Dedifferentiated amniotic fluid mesenchymal stem cell (primary cell): ENCODE data around the gene SCLY.

Experiments used
- DNase-seq: peaks from one replicate; pipeline ENCODE4 v3.0.0-alpha.2; 2016; ENCODE audit errors: extremely low spot score

The SCLY gene

DNA sequence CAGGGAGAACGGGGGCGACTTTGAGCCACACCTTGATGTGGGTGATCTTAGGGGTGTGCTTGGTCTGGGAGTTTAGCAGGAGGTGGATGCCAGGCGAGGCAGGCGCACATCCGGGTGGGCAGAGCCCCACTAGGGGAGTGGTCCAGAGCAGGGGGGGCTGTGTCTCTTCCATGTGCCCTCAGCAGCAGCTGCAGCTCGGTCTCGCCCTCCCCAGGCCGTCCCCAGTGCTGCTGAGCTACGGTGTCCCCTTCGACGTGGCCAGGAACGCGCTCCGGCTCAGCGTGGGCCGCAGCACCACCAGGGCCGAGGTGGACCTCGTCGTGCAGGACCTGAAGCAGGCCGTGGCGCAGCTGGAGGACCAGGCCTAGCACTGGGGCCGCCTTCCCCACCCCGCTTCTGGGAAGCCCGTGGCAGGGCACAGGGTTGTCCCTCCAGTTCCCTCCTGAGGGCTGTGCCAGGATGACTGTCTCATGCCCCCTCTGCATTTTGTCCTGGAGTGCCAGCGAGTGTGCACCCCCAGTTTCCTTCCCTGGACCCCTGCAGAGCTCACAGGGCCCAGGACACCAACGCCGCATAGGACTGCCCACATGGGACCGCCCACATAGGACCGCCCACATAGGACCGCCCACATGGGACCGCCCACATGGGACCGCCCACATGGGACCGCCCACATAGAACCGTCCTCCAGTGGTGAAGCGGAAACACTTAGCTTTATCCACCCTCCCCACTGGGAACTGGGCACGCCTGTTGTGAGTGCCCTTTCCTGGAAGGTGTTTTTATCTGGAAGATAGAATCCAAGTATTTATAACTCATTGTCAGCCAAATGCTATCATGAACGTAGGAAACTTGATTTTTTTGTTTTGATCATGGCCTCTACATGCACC is 37.4 kb downstream of the SCLY start:
- no peak for DNase-seq

DNA sequence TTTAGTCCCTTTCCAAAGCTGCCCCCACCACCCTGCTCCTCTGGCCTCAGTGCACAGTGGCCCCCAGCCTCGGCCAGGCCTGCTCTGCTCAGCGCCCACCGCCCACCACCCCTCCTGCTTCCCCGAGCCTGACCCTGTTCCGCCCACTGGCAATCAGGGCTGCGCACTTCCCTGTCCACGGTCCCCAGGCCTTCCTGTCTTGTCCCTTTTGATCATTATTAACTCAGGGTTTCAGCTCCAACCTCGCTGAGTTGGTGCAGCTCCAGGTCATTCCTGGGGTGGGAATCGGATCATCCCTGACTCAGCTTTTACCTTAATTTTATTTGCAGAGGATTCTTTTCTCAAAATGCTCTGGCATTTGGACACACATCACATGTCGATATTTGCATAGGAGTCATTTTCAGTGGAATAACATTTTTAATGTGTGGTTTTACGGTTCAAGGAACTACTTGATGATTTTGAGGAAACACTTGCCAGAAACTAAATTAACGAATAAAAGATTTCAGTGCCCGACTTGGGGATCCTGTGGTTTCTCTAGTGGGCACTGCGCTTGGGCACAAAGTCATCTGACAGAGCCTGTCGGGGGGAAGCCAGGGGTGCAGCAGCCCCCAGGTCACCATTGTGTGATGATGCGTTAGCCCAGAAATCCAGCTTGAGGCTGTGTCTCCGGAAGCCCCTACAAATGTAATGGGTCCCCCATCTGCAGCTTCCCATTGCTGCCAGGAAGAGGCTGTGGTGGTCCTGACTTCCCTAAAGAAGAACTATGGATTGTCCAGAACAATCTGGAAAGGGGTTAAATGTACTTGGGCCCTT is 38.3 kb downstream of the SCLY start:
- no peak for DNase-seq

- DNase-seq: no peak
These were observed 38.9 kb downstream of the SCLY start for GRCh38 chr2:238099714-238100048.

DNA sequence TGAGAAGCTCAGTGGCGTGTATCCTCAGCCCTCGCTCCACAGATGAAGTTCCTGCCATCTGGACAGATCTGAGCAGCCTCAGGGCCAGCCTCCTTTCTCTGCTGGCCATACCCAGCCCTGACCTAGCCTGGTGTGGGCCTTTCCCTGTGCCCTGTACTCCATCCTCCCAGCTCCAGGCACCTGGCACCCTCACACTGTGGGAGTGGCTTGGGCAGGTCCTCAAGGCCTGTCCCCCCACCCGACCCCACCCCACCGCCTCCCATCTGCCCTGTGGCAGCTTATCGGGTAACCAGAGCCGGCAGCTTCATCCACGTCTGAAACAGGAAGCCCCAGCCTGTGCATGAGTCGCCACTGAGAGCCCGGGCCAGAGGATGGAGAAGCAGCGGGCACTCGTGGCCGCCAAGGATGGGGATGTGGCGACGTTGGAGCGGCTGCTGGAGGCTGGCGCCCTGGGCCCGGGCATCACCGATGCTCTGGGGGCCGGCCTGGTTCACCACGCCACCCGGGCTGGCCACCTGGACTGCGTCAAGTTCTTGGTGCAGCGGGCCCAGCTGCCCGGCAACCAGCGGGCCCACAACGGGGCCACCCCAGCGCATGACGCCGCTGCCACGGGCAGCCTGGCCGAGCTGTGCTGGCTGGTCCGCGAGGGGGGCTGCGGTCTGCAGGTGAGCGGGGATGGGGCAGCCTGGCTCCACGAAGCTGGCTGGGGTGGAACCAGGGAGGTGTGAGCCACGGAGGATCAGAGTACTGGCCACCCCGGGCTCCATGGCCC is 39.4 kb downstream of the SCLY start, which contains the start of gene ESPNL:
ESPNL (plus strand) TSS at position 292 of the 772 bp plus-strand sequence; CDS start at position 372, 80 bp downstream.
- no peak for DNase-seq

- no peak for DNase-seq
These were observed 40.3 kb downstream of the SCLY start for GRCh38 chr2:238100821-238101771.

DNA sequence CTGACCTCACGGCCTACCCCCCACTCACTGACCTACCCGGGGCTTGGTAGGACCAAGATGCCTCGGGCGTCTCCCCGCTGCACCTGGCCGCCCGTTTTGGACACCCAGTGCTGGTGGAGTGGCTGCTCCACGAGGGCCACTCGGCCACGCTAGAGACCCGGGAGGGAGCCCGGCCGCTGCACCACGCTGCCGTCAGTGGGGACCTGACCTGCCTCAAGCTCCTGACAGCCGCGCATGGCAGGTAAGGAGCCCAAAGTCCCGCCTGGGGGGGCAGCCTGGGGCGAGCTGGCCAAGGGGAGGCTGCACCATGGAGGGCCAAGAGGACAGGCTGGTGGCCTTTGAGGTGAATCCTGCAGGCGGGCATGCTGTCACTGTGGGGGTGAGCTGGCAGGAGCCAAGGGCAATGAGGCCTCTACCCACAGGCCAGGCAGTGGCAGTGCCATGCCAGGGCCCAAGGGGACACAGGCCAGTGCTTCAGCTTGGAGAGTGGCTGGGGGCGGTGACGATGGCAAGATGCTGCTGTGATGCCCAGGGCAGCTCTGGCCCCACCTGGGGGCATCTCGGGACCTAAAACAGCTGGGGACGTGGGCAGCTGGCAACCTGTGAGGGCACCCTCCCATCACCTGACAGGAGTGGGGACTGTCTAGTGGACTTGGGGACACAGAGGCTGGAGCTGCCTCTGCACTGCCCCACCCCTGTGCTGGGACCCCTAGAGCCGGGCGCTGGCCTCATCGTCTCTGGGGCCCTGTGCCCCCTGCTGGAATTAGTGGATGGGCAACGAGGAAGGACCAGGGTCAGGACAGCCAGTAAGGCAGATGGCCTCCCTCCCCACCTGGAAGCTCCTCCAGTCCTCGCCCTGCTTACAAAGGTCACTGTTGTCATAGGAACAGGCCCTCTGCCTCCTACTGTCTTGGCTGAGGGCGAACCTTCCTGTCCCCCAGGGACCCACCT is 41.4 kb downstream of the SCLY start:
- DNase-seq: no peak

DNA sequence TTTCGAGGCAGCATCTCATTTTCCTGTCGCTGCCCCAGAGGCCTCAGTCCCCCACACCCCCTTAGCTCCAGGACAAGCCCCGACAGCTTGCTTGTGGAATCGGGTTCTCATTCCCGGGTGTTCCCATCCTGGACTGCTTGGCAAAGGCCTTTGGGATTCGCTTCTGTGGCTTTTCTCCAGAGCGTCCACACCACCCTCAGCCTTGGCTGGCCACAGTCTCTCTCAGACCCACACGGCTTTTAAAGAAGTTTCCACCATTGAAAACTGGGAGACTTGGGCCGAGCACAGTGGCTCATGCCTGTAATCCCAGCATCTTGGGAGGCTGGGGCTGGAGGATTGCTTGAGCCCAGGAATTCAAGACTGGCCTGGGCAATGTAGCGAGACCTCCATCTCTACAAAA is 42.1 kb downstream of the SCLY start:
- no peak for DNase-seq

DNA sequence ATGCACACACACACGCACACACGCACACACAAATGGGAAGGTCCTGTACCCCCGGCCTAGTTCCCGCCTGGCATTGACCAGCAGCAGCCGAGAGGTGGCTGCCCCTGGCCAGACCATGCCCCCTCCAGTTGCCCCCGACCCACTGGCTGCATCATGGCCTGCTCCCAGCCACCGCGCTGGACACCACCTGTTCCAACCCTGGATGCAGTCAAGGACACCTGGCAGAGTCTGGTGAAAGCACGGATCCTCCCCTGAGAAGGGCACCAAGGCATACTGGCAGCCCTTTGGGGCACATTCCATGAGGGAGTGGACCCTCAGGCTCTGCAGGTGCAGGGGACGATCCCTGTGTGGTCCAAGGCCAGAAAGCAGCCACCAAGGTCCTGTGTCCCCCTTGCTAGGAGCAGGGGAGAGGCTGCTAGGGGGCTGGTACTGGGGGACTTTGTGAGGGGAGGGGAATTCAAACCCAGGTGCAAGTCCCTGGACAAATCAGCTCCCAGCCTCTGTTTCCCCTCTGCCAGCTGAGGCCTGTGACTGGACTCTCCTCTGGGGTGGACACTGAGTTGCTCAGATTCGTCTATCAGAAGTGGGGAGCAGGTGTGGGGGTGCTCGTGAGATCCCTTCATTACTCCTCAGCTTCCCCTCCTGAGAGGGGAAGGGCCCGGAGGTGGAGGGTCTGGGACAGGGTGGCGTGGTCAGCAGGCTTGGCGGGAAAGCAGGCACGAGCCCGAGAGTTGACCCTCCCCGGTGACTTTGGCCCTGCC is 42.8 kb downstream of the SCLY start:
- no peak for DNase-seq

- DNase-seq: no peak
These were observed 43.5 kb downstream of the SCLY start for GRCh38 chr2:238104226-238104690.

- DNase-seq: no peak
These were observed 44.0 kb downstream of the SCLY start for GRCh38 chr2:238104691-238105371.

GRCh38 chr2:238105506-238106338 is 44.9 kb downstream of the SCLY start:
- no peak for DNase-seq

GRCh38 chr2:238106339-238106697 is 45.5 kb downstream of the SCLY start:
- DNase-seq: no peak

- no peak for DNase-seq
These were observed 46.1 kb downstream of the SCLY start for GRCh38 chr2:238106698-238107524.

- no peak for DNase-seq
These were observed 47.0 kb downstream of the SCLY start for GRCh38 chr2:238107525-238108422.

DNA sequence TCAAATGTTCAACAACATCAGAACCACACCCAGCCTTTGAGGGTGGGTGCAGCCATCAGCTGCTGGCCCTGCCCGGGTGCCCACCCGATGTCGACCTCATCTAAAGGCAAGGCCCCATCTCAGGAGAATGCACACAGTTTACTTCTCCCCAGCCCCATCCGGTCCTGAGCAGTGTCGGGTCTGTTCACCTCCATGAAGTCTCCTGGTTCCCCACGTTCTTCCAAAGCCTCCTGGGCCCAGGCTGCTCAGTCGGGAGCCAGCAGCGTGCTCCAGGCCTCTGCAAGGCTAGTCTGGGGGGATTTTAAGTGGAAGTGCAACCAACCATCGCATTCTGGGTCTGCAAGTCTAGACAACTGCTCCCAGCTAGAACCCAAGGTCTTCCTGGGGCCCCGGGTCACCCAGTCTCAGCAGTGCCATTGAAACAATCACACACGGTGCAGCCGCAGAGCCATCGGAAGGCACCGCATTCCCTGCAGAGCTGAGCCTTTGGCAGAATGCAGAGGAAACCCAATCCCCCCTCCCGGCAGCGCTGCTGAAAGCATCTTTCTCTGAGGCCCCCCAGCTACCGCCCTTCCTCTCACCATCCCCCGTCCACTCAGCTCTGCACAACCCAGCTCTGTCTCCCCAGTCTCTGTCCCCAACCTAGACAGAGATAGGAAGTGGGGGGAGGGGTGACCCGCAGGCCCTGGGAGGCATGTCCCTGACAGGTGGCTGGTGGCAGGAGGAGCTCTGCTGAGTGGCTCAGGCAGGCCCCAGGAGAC is 47.8 kb downstream of the SCLY start:
- DNase-seq: no peak
